H1 (cell line): ENCODE data around the gene MOG. TPM values are rescaled to one million over a fixed set of nuclear protein-coding genes. Genes with fewer than 3 reads are reported as not detected.

Source experiments
- CTCF ChIA-PET: fragments of 300-600 bp; sonication (Branson Sonifier 250); formaldehyde crosslinking; loops from one replicate; lab custom pipeline; 2021; ENCODE audit not compliant: partially characterized antibody; lab: Charles Lee
- POLR2A ChIA-PET: fragments of 300-600 bp; sonication (Branson Sonifier 250); formaldehyde crosslinking; loops from one replicate; lab custom pipeline; 2021; ENCODE audit warnings: inconsistent platforms; ENCODE audit not compliant: partially characterized antibody; lab: Charles Lee
- DNase-seq, 2 experiments: peaks; one replicate each; pipeline versions ENCODE4 v3.0.0 to v3.0.0-alpha.2; 2010 to 2022; ENCODE audit warnings: low spot score in 2 of 2, low read depth in 1 of 2, mixed read lengths in 1 of 2
- FAIRE-seq: peaks from 2 replicates; lab custom pipeline; 2011; peaks lifted over from hg19 to GRCh38; lab: Jason Lieb, UNC
- H2AFZ ChIP-seq: 2 replicates; pipeline ENCODE4 v1.8.1; 2012; ENCODE audit warnings: low read length, inconsistent platforms
- H2AK5ac ChIP-seq: 2 replicates; pipeline ENCODE4 v1.6.1; 2013; ENCODE audit warnings: low read depth, low read length
- H2BK120ac ChIP-seq: replicated peaks from 2 replicates; pipeline ENCODE3; 2013; ENCODE audit warnings: low read depth, low read length, inconsistent platforms
- H2BK12ac ChIP-seq: 2 replicates; pipeline ENCODE4 v1.6.1; 2013; ENCODE audit warnings: low read depth, low read length
- H2BK15ac ChIP-seq: 2 replicates; pipeline ENCODE4 v1.6.1; 2013; ENCODE audit warnings: low read length
- H2BK20ac ChIP-seq: 2 replicates; pipeline ENCODE4 v1.6.1; 2013; ENCODE audit warnings: low read length
- H2BK5ac ChIP-seq: 2 replicates; pipeline ENCODE4 v1.6.1; 2013; ENCODE audit warnings: low read depth, low read length
- H3K14ac ChIP-seq: 2 replicates; pipeline ENCODE4 v1.6.1; 2013; ENCODE audit warnings: inconsistent platforms; ENCODE audit not compliant: insufficient read length
- H3K18ac ChIP-seq: 2 replicates; pipeline ENCODE4 v1.6.1; 2013; ENCODE audit warnings: low read length; ENCODE audit errors: extremely low read depth
- H3K23ac ChIP-seq: 2 replicates; pipeline ENCODE4 v1.6.1; 2013; ENCODE audit warnings: inconsistent platforms; ENCODE audit not compliant: insufficient read length
- H3K23me2 ChIP-seq: 2 replicates; pipeline ENCODE4 v1.6.1; 2013; ENCODE audit warnings: low read depth, low read length
- H3K27ac ChIP-seq: 2 replicates; pipeline ENCODE4 v1.6.1; 2011; ENCODE audit warnings: low read depth, low read length, inconsistent platforms
- H3K27me3 ChIP-seq, 4 experiments: replicated peaks in 1 of 4; 1 replicate in 1 of 4; 2 replicates in 3 of 4; pipeline versions ENCODE4 v1.6.1 to v1.8.1; 2011 to 2013; ENCODE audit warnings: low read length in 3 of 4, mild to moderate bottlenecking in 3 of 4, inconsistent platforms in 2 of 4, mixed read lengths in 2 of 4, moderate library complexity in 1 of 4; ENCODE audit not compliant: control insufficient read depth in 3 of 4, insufficient read depth in 3 of 4; ENCODE audit errors: extremely low read depth in 1 of 4
- H3K36me3 ChIP-seq, 4 experiments: 2 replicates each; pipeline versions ENCODE4 v1.6.1 to v1.8.1; 2011 to 2013; ENCODE audit warnings: mild to moderate bottlenecking in 4 of 4, low read length in 3 of 4, moderate library complexity in 2 of 4, control low read depth in 1 of 4, inconsistent platforms in 1 of 4; ENCODE audit not compliant: insufficient read depth in 4 of 4, control insufficient read depth in 2 of 4
- H3K4ac ChIP-seq: replicated peaks from 2 replicates; pipeline ENCODE3; 2013; ENCODE audit warnings: low read length, low read depth, mixed read lengths, inconsistent platforms; ENCODE audit not compliant: insufficient read length
- H3K4me1 ChIP-seq, 4 experiments: replicated peaks in 1 of 4; 1 replicate in 1 of 4; 2 replicates in 3 of 4; pipeline versions ENCODE4 v1.6.1 to v1.8.1; 2011 to 2013; ENCODE audit warnings: low read length in 3 of 4, inconsistent platforms in 2 of 4, mixed read lengths in 1 of 4; ENCODE audit not compliant: insufficient read depth in 4 of 4, control insufficient read depth in 3 of 4
- H3K4me2 ChIP-seq, 2 experiments: 2 replicates each; pipeline versions ENCODE4 v1.6.1 to v1.8.1; 2011 to 2013; ENCODE audit warnings: low read depth in 2 of 2, low read length in 2 of 2, control low read depth in 1 of 2, inconsistent platforms in 1 of 2, mild to moderate bottlenecking in 1 of 2; ENCODE audit not compliant: insufficient read depth in 1 of 2
- H3K4me3 ChIP-seq, 4 experiments: fragments of 200-600, 300-600 bp in 1 of 4; sonication (generic), shearing (Covaris generic), sonication (Bioruptor Twin) in 1 of 4; 2 replicates each; pipeline versions ENCODE4 v1.5.1 to v1.8.1; 2011 to 2016; ENCODE audit warnings: low read length in 4 of 4, low read depth in 3 of 4, control low read depth in 2 of 4, inconsistent platforms in 2 of 4, mild to moderate bottlenecking in 2 of 4, mixed read lengths in 1 of 4, moderate library complexity in 1 of 4; ENCODE audit not compliant: insufficient read depth in 2 of 4; ENCODE audit errors: extremely low read depth in 1 of 4
- H3K56ac ChIP-seq: replicated peaks from 2 replicates; pipeline ENCODE3; 2013; ENCODE audit warnings: low read depth, mild to moderate bottlenecking, mixed read lengths, low read length, inconsistent platforms; ENCODE audit not compliant: insufficient read length
- H3K79me1 ChIP-seq: 2 replicates; pipeline ENCODE4 v1.6.1; 2013; ENCODE audit warnings: low read depth, low read length, control low read depth
- H3K79me2 ChIP-seq, 2 experiments: 2 replicates each; pipeline versions ENCODE4 v1.6.1 to v1.8.1; 2012 to 2013; ENCODE audit warnings: low read length in 2 of 2, mild to moderate bottlenecking in 2 of 2, inconsistent platforms in 1 of 2; ENCODE audit not compliant: insufficient read depth in 2 of 2, control insufficient read depth in 1 of 2
- H3K9ac ChIP-seq, 4 experiments: replicated peaks in 1 of 4; 1 replicate in 1 of 4; 2 replicates in 3 of 4; pipeline versions ENCODE4 v1.6.1 to v1.8.1; 2011 to 2013; ENCODE audit warnings: low read depth in 3 of 4, low read length in 3 of 4, control low read depth in 2 of 4, mild to moderate bottlenecking in 2 of 4, moderate library complexity in 2 of 4, inconsistent platforms in 1 of 4; ENCODE audit errors: extremely low read depth in 1 of 4
- H3K9me3 ChIP-seq, 2 experiments: 2 replicates each; pipeline versions ENCODE4 v1.6.1 to v1.8.1; 2012 to 2013; ENCODE audit warnings: mild to moderate bottlenecking in 2 of 2, moderate library complexity in 2 of 2, control low read depth in 1 of 2, inconsistent platforms in 1 of 2, low read depth in 1 of 2, low read length in 1 of 2, mixed read lengths in 1 of 2; ENCODE audit not compliant: insufficient read depth in 2 of 2
- H4K20me1 ChIP-seq, 2 experiments: replicated peaks in 1 of 2; 2 replicates each; pipeline versions ENCODE3 to v1.8.1; 2011 to 2013; ENCODE audit warnings: inconsistent platforms in 2 of 2, low read length in 2 of 2, mild to moderate bottlenecking in 1 of 2; ENCODE audit not compliant: insufficient read depth in 2 of 2, control insufficient read depth in 1 of 2
- H4K5ac ChIP-seq: 2 replicates; pipeline ENCODE4 v1.6.1; 2013; ENCODE audit warnings: low read length, low read depth, mixed read lengths, inconsistent platforms; ENCODE audit not compliant: insufficient read length
- H4K8ac ChIP-seq: 2 replicates; pipeline ENCODE4 v1.8.0; 2013; ENCODE audit warnings: mild to moderate bottlenecking, moderate library complexity, low read length, inconsistent platforms; ENCODE audit not compliant: insufficient read depth; ENCODE audit errors: extremely low read depth
- H4K91ac ChIP-seq: replicated peaks from 2 replicates; pipeline ENCODE3; 2013; ENCODE audit warnings: low read length, mixed read lengths, inconsistent platforms; ENCODE audit not compliant: insufficient read length
- ASH2L ChIP-seq: fragments of 200-600, 300-600 bp; sonication (generic); IDR thresholded peaks from one replicate; pipeline ENCODE4 v1.7.1; 2017; ENCODE audit warnings: low read length
- EZH2 ChIP-seq: fragments of 200-600 bp; sonication (generic); IDR thresholded peaks from 2 replicates; pipeline ENCODE4 v1.7.1; 2012; ENCODE audit warnings: low read depth, mild to moderate bottlenecking, moderate library complexity, low read length, inconsistent platforms; ENCODE audit not compliant: severe bottlenecking
- NANOG ChIP-seq: IDR thresholded peaks from 2 replicates; pipeline ENCODE4 v1.6.1; 2011; ENCODE audit warnings: low read length, low read depth, mild to moderate bottlenecking, inconsistent platforms; ENCODE audit not compliant: insufficient read depth, poor library complexity, severe bottlenecking
- RFX5 ChIP-seq: IDR thresholded peaks from 2 replicates; pipeline ENCODE4 v1.6.1; 2011; ENCODE audit warnings: low read depth, low read length, improper control_type of control experiment, borderline replicate concordance
- SIX5 ChIP-seq: IDR thresholded peaks from 2 replicates; pipeline ENCODE4 v1.6.1; 2011; ENCODE audit warnings: mild to moderate bottlenecking, low read depth, low read length
- SP1 ChIP-seq: IDR thresholded peaks from 2 replicates; pipeline ENCODE4 v1.6.1; 2011; ENCODE audit warnings: low read depth, low read length
- TCF12 ChIP-seq: IDR thresholded peaks from 2 replicates; pipeline ENCODE4 v1.6.1; 2011; ENCODE audit warnings: low read depth, mild to moderate bottlenecking, low read length
- TEAD4 ChIP-seq: IDR thresholded peaks from 2 replicates; pipeline ENCODE4 v1.6.1; 2012; ENCODE audit warnings: low read depth, low read length, inconsistent platforms, mixed read lengths
- WGBS, 2 experiments: shearing (Covaris generic) in 1 of 2; methylation state at CpG; one replicate each; pipeline versions ENCODE4 v1.1.6 to v1.1.7; 2013 to 2015; ENCODE audit warnings: low lambda C conversion rate in 2 of 2, mixed read lengths in 2 of 2, inconsistent platforms in 1 of 2, low coverage in 1 of 2, missing lambda C conversion rate in 1 of 2; ENCODE audit not compliant: insufficient replicate concordance in 2 of 2, insufficient coverage in 1 of 2, insufficient read length in 1 of 2; ENCODE audit errors: extremely low coverage in 1 of 2, missing lambda C conversion rate in 1 of 2; 5-methylcytosine and 5-hydroxymethylcytosine counted together
- polyA plus RNA-seq, 7 experiments: library from polyadenylated mRNA; depleted of rRNA in 3 of 7; stranded (reverse) in 5 of 7; unstranded in 2 of 7; fragments of >200 nt in 5 of 7; fragments of 200-250 nt in 2 of 7; gene quantifications; 1 replicate in 5 of 7; 2 replicates in 1 of 7; 4 replicates in 1 of 7; pipeline versions ENCODE4 v1.2.1 to v1.2.3, GENCODE V29; 2011 to 2013; ENCODE audit warnings: missing spikeins in 2 of 7, mixed read lengths in 2 of 7
- total RNA-seq: library from RNA; stranded (reverse); fragmentation: NEBNext Ultra II Directional; extraction: Animal tissue kit (Norgen Biotek cat#: 25700); gene quantifications from 2 replicates; pipeline ENCODE4 v1.2.1, GENCODE V29; 2021
- TF ChIP-seq, protein P1 (sequence below): IDR thresholded peaks from 2 replicates; pipeline ENCODE4 v1.6.1; 2012; ENCODE audit warnings: inconsistent platforms

Gene MOG
- total and polyA plus RNA-seq, 2 of the 8 experiments (the other 6 are each of a cell fraction or from before 2014, with no cell fraction given) = 0.17 to 0.86 TPM

DNA sequence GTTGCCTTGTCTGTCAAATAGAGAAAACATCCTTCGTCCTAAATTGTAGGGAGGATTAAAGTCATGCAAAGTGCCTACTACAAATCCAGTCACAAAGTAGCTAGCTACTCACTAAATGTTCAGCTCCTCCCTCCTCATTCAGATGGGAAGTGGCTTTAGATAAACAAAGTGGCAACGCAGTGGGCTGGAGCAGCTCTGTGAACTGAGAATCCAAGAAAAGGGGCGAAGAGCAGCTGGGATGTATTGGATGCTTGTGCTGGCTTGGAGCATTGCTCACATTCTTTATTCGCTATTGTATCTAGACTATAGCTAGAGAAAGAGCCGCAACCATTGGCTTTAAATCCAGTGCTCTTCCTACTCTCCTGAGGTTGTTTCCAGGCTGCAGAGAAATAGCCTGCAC lies 10.3 kb downstream of the MOG start:
- H3K4me3 ChIP-seq = peak overlapping the region in 2 of 4 experiments; percentile 1 to 3; a peak in 2 of 8 replicates
- peak overlapping the region; percentile 32 to 36 for H3K4me2 ChIP-seq

More for the DNA sequence above, 10.3 kb downstream of the MOG start:
- Histone ChIP-seq H2AFZ (no peak overlapping the region), H3K14ac (no peak overlapping the region), H3K79me1 (no peaks in the 10 kb centered on the region), H2BK120ac (peak overlapping the region; percentile 12), H3K23ac (no peak overlapping the region), H3K4me1 (peaks cover 5 to 32% (median 24%) of the 10 kb centered on the region in 4 experiments; a peak in 5 of 7 replicates), H4K5ac (peak overlapping the region; percentile 58), H3K79me2 (no peaks in the 10 kb centered on the region), H4K8ac (no peak overlapping the region), H2BK20ac (peak overlapping the region; percentile 98; the same call in 1 of the 2 replicates), H3K27ac (peak overlapping the region; percentile 78), H3K36me3 (no peaks in the 10 kb centered on the region), H3K27me3 (no peaks in the 10 kb centered on the region), H2BK5ac (peak overlapping the region; percentile 83), H3K4ac (peak overlapping the region; percentile 1), H4K20me1 (no peaks in the 10 kb centered on the region), H3K9me3 (no peaks in the 10 kb centered on the region), H3K9ac (0 out of 7 replicates have a peak overlapping the region, but pooled peaks of 1 of the 4 experiments have one; percentile 32), H4K91ac (peak overlapping the region; percentile 89), H3K23me2 (no peaks in the 10 kb centered on the region), H3K56ac (no peak overlapping the region), H2BK15ac (no peak overlapping the region), H2BK12ac (peak overlapping the region; percentile 55; the same call in 1 of the 2 replicates), H2AK5ac (no peak overlapping the region), H3K18ac (no peak overlapping the region)
- CTCF ChIA-PET = interaction anchor here (2.9 to 24.4 kb wide), 4 partner anchors 10 to 29 kb away, joined by 16 to 658 read pairs (median 512); partner anchors contain the start of genes GABBR1, MOG and ZFP57
- 16% methylated on average over 5 of the region's 5 CpGs; no CpG with 5 or more reads in 1 of the 2 experiments for WGBS, 2 experiments
- POLR2A ChIA-PET = interaction anchor here (0.8 to 8.4 kb wide), 6 partner anchors 9 to 683 kb away, joined by 3 to 78 read pairs (median 9); partner anchors contain the start of gene MOG
- no peak for DNase-seq
- TF ChIP-seq TCF12 (peak; percentile 56; the same call in 1 of the 2 replicates), EZH2 (no peak), SP1 (0 out of 2 replicates have a peak, but pooled peaks have one; percentile 5), SIX5 (no peak), NANOG (peak; percentile 4), RFX5 (no peak), TEAD4 (no peak), ASH2L (peak; percentile 45)
- TF ChIP-seq, protein P1, sequence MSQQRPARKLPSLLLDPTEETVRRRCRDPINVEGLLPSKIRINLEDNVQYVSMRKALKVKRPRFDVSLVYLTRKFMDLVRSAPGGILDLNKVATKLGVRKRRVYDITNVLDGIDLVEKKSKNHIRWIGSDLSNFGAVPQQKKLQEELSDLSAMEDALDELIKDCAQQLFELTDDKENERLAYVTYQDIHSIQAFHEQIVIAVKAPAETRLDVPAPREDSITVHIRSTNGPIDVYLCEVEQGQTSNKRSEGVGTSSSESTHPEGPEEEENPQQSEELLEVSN = no peak
- peak; percentile 83 for FAIRE-seq
